Activated B cell treated with CpG ODN at 0.5 μM for 24 hours (primary cell): ENCODE measurements around the gene GOLGA6A. TPM values are rescaled to one million over a fixed set of nuclear protein-coding genes. Genes with fewer than 3 reads are reported as not detected.

Experiments
- ATAC-seq: fragments of 200-7000 bp; cut with Tn5 transposase; one replicate; pipeline ENCODE4 v1.10.0; 2021; ENCODE audit warnings: low read depth, mild to moderate bottlenecking, moderate library complexity
- CTCF ChIA-PET: fragments of 350-600 bp; sonication (Branson Sonifier 250); formaldehyde crosslinking; loops from one replicate; lab custom pipeline; 2021; ENCODE audit warnings: antibody characterized with exemption; lab: Charles Lee
- POLR2A ChIA-PET: fragments of 350-600 bp; sonication (Branson Sonifier 250); formaldehyde crosslinking; loops from one replicate; lab custom pipeline; 2021; ENCODE audit warnings: antibody characterized with exemption; lab: Charles Lee
- DNase-seq: peaks from one replicate; pipeline ENCODE4 v3.0.0; 2022
- H3K27ac Mint-ChIP-seq: one replicate; pipeline ENCODE4 v1.8.0; 2020; ENCODE audit warnings: mixed read lengths
- H3K27me3 Mint-ChIP-seq: one replicate; pipeline ENCODE4 v1.8.0; 2021; ENCODE audit warnings: mixed read lengths
- H3K36me3 Mint-ChIP-seq: one replicate; pipeline ENCODE4 v1.8.0; 2021; ENCODE audit warnings: low read depth, mixed read lengths
- H3K4me1 Mint-ChIP-seq: one replicate; pipeline ENCODE4 v1.8.0; 2021; ENCODE audit warnings: mixed read lengths
- H3K4me3 Mint-ChIP-seq: one replicate; pipeline ENCODE4 v1.8.0; 2020; ENCODE audit warnings: mild to moderate bottlenecking, mixed read lengths
- H3K9me3 Mint-ChIP-seq: one replicate; pipeline ENCODE4 v1.8.0; 2020; ENCODE audit warnings: mixed read lengths
- intact Hi-C: fragments of 100-400 bp; cut with micrococcal nuclease; formaldehyde crosslinking; loops from one replicate; pipeline ENCODE4 v1.15.1; 2024
- total RNA-seq: library from RNA; stranded (reverse); gene quantifications from 2 replicates; pipeline ENCODE4 v1.2.3, GENCODE V29; 2022
- TF ChIP-seq, protein P1 (sequence below): fragments of 200-600 bp; IDR thresholded peaks from one replicate; pipeline ENCODE4 v1.8.0; 2022; ENCODE audit warnings: antibody characterized with exemption, mild to moderate bottlenecking

GOLGA6A gene
- total RNA-seq, 1 donor from 2014 or later = not detected

DNA sequence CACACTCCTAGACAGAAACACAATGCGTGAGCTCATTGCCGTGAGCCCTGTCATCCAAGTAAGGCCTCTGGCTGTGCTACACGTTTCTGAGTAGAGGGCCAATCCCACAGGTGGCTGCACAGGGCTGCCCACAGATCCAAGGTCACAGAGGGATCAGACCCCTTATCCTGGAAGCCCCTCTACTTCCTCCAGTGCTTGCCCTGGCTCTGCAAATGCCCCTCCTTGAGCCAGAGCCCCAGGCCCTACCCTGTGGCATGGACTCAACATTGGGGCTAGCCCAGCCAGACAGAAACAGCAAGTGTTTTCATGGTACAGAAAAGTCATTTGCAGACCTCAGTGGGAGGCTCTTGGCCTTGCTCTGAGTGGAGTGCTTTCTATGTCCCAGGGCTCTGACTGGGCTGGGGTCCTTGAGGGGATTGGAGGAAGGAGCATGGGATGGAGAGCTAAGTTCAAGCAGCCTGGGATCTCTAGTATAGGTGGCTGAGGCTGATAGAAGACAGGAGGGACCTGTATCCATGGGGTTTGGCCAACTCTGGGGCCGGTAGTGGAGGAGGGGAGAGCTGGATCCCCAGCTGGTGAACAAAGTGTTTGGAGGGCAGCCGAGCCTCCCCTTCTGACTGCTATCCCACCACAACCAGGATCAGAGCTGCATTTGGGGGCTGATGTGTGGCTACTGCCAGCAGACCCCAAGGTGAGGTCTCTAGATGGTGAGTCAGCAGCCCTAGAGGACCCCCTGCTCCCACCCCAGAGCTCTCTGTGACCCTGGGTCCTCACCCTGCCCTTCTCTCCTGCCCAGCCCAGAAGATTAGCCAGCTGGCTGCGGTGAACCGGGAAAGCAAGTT lies 38.7 kb downstream of the GOLGA6A start:
- ATAC-seq (no peak), DNase-seq (no peak)
- TF ChIP-seq, protein P1, sequence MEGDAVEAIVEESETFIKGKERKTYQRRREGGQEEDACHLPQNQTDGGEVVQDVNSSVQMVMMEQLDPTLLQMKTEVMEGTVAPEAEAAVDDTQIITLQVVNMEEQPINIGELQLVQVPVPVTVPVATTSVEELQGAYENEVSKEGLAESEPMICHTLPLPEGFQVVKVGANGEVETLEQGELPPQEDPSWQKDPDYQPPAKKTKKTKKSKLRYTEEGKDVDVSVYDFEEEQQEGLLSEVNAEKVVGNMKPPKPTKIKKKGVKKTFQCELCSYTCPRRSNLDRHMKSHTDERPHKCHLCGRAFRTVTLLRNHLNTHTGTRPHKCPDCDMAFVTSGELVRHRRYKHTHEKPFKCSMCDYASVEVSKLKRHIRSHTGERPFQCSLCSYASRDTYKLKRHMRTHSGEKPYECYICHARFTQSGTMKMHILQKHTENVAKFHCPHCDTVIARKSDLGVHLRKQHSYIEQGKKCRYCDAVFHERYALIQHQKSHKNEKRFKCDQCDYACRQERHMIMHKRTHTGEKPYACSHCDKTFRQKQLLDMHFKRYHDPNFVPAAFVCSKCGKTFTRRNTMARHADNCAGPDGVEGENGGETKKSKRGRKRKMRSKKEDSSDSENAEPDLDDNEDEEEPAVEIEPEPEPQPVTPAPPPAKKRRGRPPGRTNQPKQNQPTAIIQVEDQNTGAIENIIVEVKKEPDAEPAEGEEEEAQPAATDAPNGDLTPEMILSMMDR = no peak
- Mint-ChIP-seq H3K4me1 (peaks cover 9% of the 10 kb centered on the region), H3K27me3 (no peaks in the 10 kb centered on the region), H3K36me3 (peaks cover 26% of the 10 kb centered on the region), H3K27ac (no peak overlapping the region), H3K9me3 (no peaks in the 10 kb centered on the region), H3K4me3 (no peak overlapping the region)
- CTCF ChIA-PET = interaction anchor here (1.5 kb wide), 2 partner anchors 10 to 71 kb away, joined by 6 read pairs; no protein-coding TSS in a partner anchor
- intact Hi-C loops = no loop called here
- POLR2A ChIA-PET = no interaction called here

DNA sequence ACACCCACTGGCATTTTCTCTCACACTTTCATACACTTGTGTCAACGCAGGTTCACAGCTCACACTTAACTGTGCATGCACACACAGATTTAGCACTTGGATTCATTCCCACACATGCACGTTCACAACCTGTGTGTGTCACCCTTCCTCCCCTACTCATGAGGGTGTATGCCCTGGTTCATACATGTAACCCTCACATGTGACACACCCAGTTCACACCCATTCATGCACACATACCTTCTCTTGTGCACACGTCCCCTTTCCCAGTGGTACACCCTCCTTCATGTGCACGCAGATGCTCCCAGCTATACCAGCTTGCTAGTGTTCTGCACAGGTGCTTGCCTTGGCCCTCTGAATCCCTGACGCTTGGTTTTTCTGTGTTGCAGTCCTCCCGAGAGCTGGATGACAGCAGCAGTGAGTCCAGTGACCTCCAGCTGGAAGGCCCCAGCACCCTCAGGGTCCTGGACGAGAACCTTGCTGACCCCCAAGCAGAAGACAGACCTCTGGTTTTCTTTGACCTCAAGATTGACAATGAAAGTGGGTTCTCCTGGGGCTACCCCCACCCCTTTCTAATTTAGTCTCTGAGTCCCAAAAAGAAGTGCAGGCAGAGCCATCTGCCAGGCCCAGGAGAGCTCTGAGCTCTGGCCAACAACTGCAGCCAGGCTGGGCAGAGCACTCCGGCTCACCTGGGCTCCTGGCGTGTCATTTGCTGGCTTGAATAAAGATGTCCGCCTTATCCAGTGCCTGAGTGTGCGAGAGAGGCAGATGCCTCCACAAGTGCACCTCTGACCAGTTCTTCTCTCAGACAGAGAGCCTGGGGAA lies 39.5 kb downstream of the GOLGA6A start:
- no peak overlapping the region for H3K4me3 Mint-ChIP-seq
- H3K36me3 Mint-ChIP-seq = peaks cover 30% of the 10 kb centered on the region
- no peak for ATAC-seq
- TF ChIP-seq, protein P1 = no peak
- no peaks in the 10 kb centered on the region for H3K27me3 Mint-ChIP-seq
- no peak for DNase-seq
- H3K9me3 Mint-ChIP-seq = no peaks in the 10 kb centered on the region
- peaks cover 2% of the 10 kb centered on the region for H3K4me1 Mint-ChIP-seq
- POLR2A ChIA-PET = no interaction called here
- CTCF ChIA-PET = no interaction called here
- intact Hi-C loops = no loop called here
- no peak overlapping the region for H3K27ac Mint-ChIP-seq

DNA sequence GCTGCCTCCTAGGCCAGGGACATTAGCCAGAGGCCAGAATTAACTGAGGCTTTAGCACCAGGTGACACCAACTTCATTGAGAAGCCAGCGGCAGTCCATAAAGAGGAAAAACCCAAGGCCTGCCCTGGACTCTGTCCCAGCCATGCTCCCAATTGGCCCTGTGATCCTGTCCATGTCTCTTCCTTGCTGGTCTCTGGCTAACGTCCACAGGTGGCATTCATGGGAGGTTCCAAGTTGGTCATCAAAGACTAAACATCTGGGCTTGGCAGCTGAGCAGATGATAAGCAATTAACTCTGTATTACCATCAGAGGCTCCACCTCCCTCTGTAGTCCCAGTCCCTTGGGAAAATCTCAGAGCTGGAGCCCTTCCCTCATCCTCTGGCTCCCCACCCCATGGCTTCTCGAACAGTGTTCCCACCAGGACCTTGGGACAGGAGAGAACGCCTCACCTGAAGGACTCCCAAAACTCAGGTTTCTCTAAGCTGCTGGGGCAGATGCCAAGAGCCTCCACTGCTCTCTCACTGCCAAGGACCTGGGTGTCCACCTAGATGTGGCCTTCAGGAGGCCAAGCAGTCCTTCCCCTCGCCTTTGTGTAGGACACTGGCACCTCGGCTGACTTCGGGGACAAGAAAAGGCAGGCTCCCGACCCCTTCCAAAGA lies 40.4 kb downstream of the GOLGA6A start:
- Mint-ChIP-seq H3K4me1 (no peaks in the 10 kb centered on the region), H3K9me3 (no peaks in the 10 kb centered on the region)

DNA sequence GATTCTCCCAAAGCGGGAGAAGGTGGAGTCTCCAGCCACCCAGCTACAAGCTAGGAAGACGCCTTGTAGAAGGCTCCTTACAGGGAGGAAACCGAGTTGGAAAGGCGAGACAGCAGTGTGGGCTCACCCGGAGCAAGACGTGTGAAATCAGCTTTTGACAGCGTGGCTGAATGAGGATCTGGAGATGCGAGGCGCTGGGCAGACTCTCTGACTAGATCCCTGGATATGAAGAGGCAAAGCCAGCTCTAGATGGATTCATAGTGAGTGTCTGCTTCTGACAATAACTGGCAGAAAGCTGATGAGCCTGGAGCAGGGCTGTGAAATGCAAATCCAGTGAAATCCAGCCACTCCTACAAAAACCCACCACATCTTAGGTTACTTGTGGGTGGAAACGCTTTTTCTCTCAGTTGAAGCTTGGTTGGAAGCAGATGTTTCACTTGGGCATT lies 41.0 kb downstream of the GOLGA6A start:
- H3K4me1 Mint-ChIP-seq = no peaks in the 10 kb centered on the region
- TF ChIP-seq, protein P1 = no peak
- intact Hi-C loops = no loop called here
- no peak for DNase-seq
- H3K27me3 Mint-ChIP-seq = no peaks in the 10 kb centered on the region
- no peak overlapping the region for H3K4me3 Mint-ChIP-seq
- H3K9me3 Mint-ChIP-seq = no peaks in the 10 kb centered on the region
- peaks cover 45% of the 10 kb centered on the region for H3K36me3 Mint-ChIP-seq
- ChIA-PET POLR2A (no interaction called here), CTCF (interaction anchor here (1.4 kb wide), 1 partner anchor 8 kb away, joined by 3 read pairs; no protein-coding TSS in a partner anchor)
- H3K27ac Mint-ChIP-seq = no peak overlapping the region
- ATAC-seq = no peak

More for the DNA sequence above, 40.4 kb downstream of the GOLGA6A start:
- DNase-seq = no peak
- CTCF ChIA-PET = interaction anchor here (1.4 kb wide), 1 partner anchor 8 kb away, joined by 3 read pairs; no protein-coding TSS in a partner anchor
- no peak overlapping the region for H3K4me3 Mint-ChIP-seq
- H3K27ac Mint-ChIP-seq = no peak overlapping the region
- POLR2A ChIA-PET = no interaction called here
- peaks cover 39% of the 10 kb centered on the region for H3K36me3 Mint-ChIP-seq
- TF ChIP-seq, protein P1 = no peak
- intact Hi-C loops = no loop called here
- no peak for ATAC-seq
- no peaks in the 10 kb centered on the region for H3K27me3 Mint-ChIP-seq
